Measurements from ENCODE around the gene PCDHGA1.
A peak's percentile ranks its signal among the peaks of the same experiment; 100 is the strongest.

GRCh38 chr5:141320225-141321169, 9.8 kb upstream of the PCDHGA1 start, which contains the start of gene TAF7:
- TF ChIP-seq, protein P1, sequence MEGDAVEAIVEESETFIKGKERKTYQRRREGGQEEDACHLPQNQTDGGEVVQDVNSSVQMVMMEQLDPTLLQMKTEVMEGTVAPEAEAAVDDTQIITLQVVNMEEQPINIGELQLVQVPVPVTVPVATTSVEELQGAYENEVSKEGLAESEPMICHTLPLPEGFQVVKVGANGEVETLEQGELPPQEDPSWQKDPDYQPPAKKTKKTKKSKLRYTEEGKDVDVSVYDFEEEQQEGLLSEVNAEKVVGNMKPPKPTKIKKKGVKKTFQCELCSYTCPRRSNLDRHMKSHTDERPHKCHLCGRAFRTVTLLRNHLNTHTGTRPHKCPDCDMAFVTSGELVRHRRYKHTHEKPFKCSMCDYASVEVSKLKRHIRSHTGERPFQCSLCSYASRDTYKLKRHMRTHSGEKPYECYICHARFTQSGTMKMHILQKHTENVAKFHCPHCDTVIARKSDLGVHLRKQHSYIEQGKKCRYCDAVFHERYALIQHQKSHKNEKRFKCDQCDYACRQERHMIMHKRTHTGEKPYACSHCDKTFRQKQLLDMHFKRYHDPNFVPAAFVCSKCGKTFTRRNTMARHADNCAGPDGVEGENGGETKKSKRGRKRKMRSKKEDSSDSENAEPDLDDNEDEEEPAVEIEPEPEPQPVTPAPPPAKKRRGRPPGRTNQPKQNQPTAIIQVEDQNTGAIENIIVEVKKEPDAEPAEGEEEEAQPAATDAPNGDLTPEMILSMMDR (IDR thresholded peaks at IDR 0.05), result peak; percentile 68 to 85 (median 75)
- peak; percentile 83 to 96 (median 95) for TF ChIP-seq POLR2A (IDR thresholded peaks at IDR 0.05)

Measured in body of pancreas (tissue), 4 donors.